Stomach (tissue), 9 donors: Measurements from ENCODE around the gene GMDS. TPM values are rescaled to one million over a fixed set of nuclear protein-coding genes. Genes with fewer than 3 reads are reported as not detected.

Experiments
- DNase-seq, 2 donors: peaks; one replicate each; pipeline versions ENCODE4 v3.0.0 to v3.0.0-alpha.2; 2013 to 2019
- H3K27ac ChIP-seq, 5 donors: fragments of 200-600 bp in 4 of 5; sonication (generic) in 4 of 5; one replicate each; pipeline ENCODE4 v1.5.1; 2013 to 2019; ENCODE audit warnings: mild to moderate bottlenecking in 1 of 5, moderate library complexity in 1 of 5
- H3K27me3 ChIP-seq, 3 donors: fragments of 200-600 bp; sonication (generic); one replicate each; pipeline ENCODE4 v1.5.1; 2017 to 2019; ENCODE audit warnings: mixed run types in 1 of 3
- H3K36me3 ChIP-seq, 4 donors: fragments of 200-600 bp; sonication (generic); 1 replicate in 3 of 4; 2 replicates in 1 of 4; pipeline ENCODE4 v1.5.1; 2016 to 2019
- H3K4me1 ChIP-seq, 4 donors: fragments of 200-600 bp; sonication (generic); one replicate each; pipeline ENCODE4 v1.5.1; 2016 to 2019
- H3K4me3 ChIP-seq, 4 donors: fragments of 200-600 bp; sonication (generic) in 3 of 4; one replicate each; pipeline ENCODE4 v1.5.1; 2016 to 2019; ENCODE audit warnings: mild to moderate bottlenecking in 1 of 4
- H3K9me3 ChIP-seq, 4 donors: fragments of 200-600 bp; sonication (generic); one replicate each; pipeline ENCODE4 v1.5.1; 2016 to 2019
- EP300 ChIP-seq: sonication (generic); formaldehyde crosslinking; IDR thresholded peaks from one replicate; pipeline ENCODE4 v1.6.1; 2017; ENCODE audit warnings: antibody characterized with exemption
- POLR2A ChIP-seq, 4 donors: fragments of 450-650 bp; IDR thresholded peaks; one replicate each; pipeline ENCODE4 v1.6.1; 2016; ENCODE audit warnings: antibody characterized with exemption in 4 of 4, control low read depth in 2 of 4, mild to moderate bottlenecking in 1 of 4, moderate library complexity in 1 of 4
- POLR2AphosphoS5 ChIP-seq, 3 donors: sonication (generic); formaldehyde crosslinking; IDR thresholded peaks; one replicate each; pipeline ENCODE4 v1.6.1; 2016; ENCODE audit warnings: antibody characterized with exemption in 3 of 3
- WGBS, 5 donors: extraction: QIAGEN DNeasy Blood & Tissue Kit in 3 of 5; methylation state at CpG; one replicate each; pipeline versions ENCODE4 v1.1.5 to v1.1.7; 2013 to 2018; 5-methylcytosine and 5-hydroxymethylcytosine counted together
- intact Hi-C: fragments of 100-400 bp; cut with DNase I; formaldehyde crosslinking; loops from one replicate; pipeline ENCODE4 v1.15.1; 2023; ENCODE audit warnings: low total_unique reads
- polyA plus RNA-seq, 3 donors: library from polyadenylated mRNA; stranded (reverse); fragments of 200-250 nt; gene quantifications; one replicate each; pipeline ENCODE4 v1.2.3, GENCODE V29; 2013
- total RNA-seq, 5 donors: library from RNA; depleted of rRNA; stranded (reverse); fragments of >200 nt; gene quantifications; one replicate each; pipeline versions ENCODE4 v1.1.0 to v1.2.3, GENCODE V29; 2014 to 2016
- TF ChIP-seq, protein P1 (sequence below), 7 experiments: fragments of 450-650 bp in 4 of 7; fragments of 200-600 bp in 3 of 7; sonication (generic) in 3 of 7; IDR thresholded peaks; one replicate each; pipeline ENCODE4 v1.5.1; 2016 to 2019; ENCODE audit warnings: antibody characterized with exemption in 7 of 7, control low read depth in 2 of 7, mild to moderate bottlenecking in 1 of 7
- donor health status: healthy with polysubstance abuse.
- donor health status: Bipolar disorder and iron deficiency.
- donor health status: healthy.

Gene GMDS
- total and polyA plus RNA-seq, 8 donors: 83.7 to 262 (median 121) TPM

- Histone ChIP-seq H3K36me3 (no peaks in the 10 kb centered on the region), H3K4me3 (peak overlapping the region; percentile 25 to 44 (median 40)), H3K27me3 (no peaks in the 10 kb centered on the region), H3K9me3 (no peaks in the 10 kb centered on the region), H3K4me1 (peaks cover 16 to 63% (median 25%) of the 10 kb centered on the region in 4 donors), H3K27ac (peak overlapping the region; percentile 12 to 76 (median 63))
- TF ChIP-seq EP300 (no peak), POLR2AphosphoS5 (IDR thresholded peaks at IDR 0.05) (no peak), POLR2A (IDR thresholded peaks at IDR 0.05) (no peak)
- TF ChIP-seq, protein P1, sequence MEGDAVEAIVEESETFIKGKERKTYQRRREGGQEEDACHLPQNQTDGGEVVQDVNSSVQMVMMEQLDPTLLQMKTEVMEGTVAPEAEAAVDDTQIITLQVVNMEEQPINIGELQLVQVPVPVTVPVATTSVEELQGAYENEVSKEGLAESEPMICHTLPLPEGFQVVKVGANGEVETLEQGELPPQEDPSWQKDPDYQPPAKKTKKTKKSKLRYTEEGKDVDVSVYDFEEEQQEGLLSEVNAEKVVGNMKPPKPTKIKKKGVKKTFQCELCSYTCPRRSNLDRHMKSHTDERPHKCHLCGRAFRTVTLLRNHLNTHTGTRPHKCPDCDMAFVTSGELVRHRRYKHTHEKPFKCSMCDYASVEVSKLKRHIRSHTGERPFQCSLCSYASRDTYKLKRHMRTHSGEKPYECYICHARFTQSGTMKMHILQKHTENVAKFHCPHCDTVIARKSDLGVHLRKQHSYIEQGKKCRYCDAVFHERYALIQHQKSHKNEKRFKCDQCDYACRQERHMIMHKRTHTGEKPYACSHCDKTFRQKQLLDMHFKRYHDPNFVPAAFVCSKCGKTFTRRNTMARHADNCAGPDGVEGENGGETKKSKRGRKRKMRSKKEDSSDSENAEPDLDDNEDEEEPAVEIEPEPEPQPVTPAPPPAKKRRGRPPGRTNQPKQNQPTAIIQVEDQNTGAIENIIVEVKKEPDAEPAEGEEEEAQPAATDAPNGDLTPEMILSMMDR (IDR thresholded peaks at IDR 0.05): no peak
- 22 to 38% (median 37%) methylated on average over 6 of the region's 6 CpGs for WGBS, 5 donors
- DNase-seq: no peak
- intact Hi-C loops: no loop called here
These were observed 23.0 kb downstream of the GMDS start for GRCh38 chr6:2222275-2222842.

GRCh38 chr6:2221726-2222274 lies 23.6 kb downstream of the GMDS start:
- intact Hi-C loops: no loop called here
- DNase-seq: peak in 1 of 2 donors; percentile 38
- H3K4me1 ChIP-seq: peaks cover 16 to 60% (median 24%) of the 10 kb centered on the region in 4 donors
- H3K36me3 ChIP-seq: no peaks in the 10 kb centered on the region
- H3K4me3 ChIP-seq: peak overlapping the region; percentile 25 to 44 (median 40)
- no peaks in the 10 kb centered on the region for H3K27me3 ChIP-seq
- peak overlapping the region; percentile 12 to 76 (median 63) for H3K27ac ChIP-seq
- 15 to 30% (median 25%) methylated on average over 6 of the region's 6 CpGs for WGBS, 5 donors
- no peaks in the 10 kb centered on the region for H3K9me3 ChIP-seq
- TF ChIP-seq, protein P1 (IDR thresholded peaks at IDR 0.05): no peak
- no peak for TF ChIP-seq POLR2AphosphoS5 (IDR thresholded peaks at IDR 0.05)
- TF ChIP-seq EP300: no peak
- no peak for TF ChIP-seq POLR2A (IDR thresholded peaks at IDR 0.05)

- Histone ChIP-seq H3K27ac (no peak overlapping the region), H3K4me3 (no peak overlapping the region), H3K36me3 (no peaks in the 10 kb centered on the region), H3K27me3 (no peaks in the 10 kb centered on the region), H3K9me3 (no peaks in the 10 kb centered on the region), H3K4me1 (peaks cover 13 to 49% (median 27%) of the 10 kb centered on the region in 4 donors)
- intact Hi-C loops: no loop called here
- DNase-seq: peak in 1 of 2 donors; percentile 38
- TF ChIP-seq POLR2A (IDR thresholded peaks at IDR 0.05) (no peak), EP300 (no peak), POLR2AphosphoS5 (IDR thresholded peaks at IDR 0.05) (no peak)
- TF ChIP-seq, protein P1 (IDR thresholded peaks at IDR 0.05): no peak
- WGBS, 5 donors: 83 to 96% (median 90%) methylated on average over 6 of the region's 6 CpGs
These were observed 25.3 kb downstream of the GMDS start for GRCh38 chr6:2220154-2220553.

DNA sequence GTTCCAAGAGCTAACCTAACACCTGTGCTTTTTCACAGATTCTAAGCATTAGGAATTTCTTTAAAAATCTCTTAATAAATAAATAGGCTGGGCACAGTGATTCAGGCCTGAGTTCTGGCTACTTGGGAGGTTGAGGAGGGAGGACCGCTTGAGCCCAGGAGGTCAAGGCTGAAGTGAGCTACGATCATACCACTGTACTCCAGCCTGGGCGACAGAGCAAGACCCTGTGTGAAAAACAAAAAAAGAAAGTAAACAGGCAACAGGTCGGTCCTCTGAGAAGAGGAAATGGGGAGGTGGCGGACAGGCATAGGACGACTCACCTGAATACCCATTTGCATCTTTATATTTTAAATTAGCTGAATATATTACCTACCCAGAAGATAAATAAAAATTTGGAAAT lies 26.5 kb downstream of the GMDS start:
- DNase-seq: no peak
- peaks cover 8 to 37% (median 25%) of the 10 kb centered on the region in 4 donors for H3K4me1 ChIP-seq
- no peaks in the 10 kb centered on the region for H3K27me3 ChIP-seq
- H3K27ac ChIP-seq: no peak overlapping the region
- H3K4me3 ChIP-seq: no peak overlapping the region
- WGBS, 5 donors: 83 to 91% (median 87%) methylated on average over 6 of the region's 6 CpGs
- intact Hi-C loops: loop anchor here (10.0 kb wide), 1 partner anchor 136 kb away; no protein-coding TSS in a partner anchor
- no peaks in the 10 kb centered on the region for H3K36me3 ChIP-seq
- H3K9me3 ChIP-seq: no peaks in the 10 kb centered on the region
- TF ChIP-seq, protein P1 (IDR thresholded peaks at IDR 0.05): no peak
- no peak for TF ChIP-seq POLR2AphosphoS5 (IDR thresholded peaks at IDR 0.05)
- TF ChIP-seq EP300: no peak
- TF ChIP-seq POLR2A (IDR thresholded peaks at IDR 0.05): no peak
